GM18519 (cell line): ENCODE data around the gene GRIK4.

Experiments used
- ATAC-seq: cut with Tn5 transposase; IDR thresholded peaks from one replicate; pipeline ENCODE4 v1.9.1; 2021; ENCODE audit warnings: mild to moderate bottlenecking, moderate library complexity; ENCODE audit not compliant: unreplicated experiment, low FRiP score

The GRIK4 gene

GRCh38 chr11:120793150-120793549, 281.6 kb downstream of the GRIK4 start:
- no peak for ATAC-seq

DNA sequence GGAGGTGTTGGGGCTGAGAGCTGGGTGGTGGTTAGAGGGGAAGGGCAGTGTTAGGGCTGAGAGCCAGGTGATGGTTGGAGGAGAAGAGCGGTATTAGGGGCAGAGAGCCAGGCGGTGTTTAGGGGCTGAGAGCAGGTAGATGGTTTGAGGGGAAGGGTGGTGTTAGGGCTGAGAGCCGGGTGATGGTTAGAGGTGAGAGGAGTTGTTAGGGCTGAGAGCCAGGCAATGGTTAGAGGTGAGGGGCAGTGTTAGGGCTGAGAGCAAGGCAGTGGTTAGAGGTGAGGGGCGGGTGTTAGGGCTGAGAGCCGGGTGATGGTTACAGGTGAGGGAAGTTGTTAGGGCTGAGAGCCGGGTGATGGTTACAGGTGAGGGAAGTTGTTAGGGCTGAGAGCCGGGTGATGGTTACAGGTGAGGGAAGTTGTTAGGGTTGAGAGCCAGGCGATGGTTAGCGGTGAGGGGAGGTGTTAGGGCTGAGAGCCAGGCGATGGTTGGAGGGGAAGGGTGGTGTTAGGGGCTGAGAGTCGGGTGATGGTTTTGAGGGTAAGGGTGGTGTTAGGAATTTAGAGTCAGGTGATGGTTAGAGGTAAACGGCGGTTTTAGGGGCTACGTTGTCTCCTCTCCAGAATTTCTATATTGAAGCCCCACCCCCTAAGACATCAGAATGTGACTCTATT, 282.4 kb downstream of the GRIK4 start:
- no peak for ATAC-seq

GRCh38 chr11:120794748-120795147, 283.2 kb downstream of the GRIK4 start:
- ATAC-seq: no peak

GRCh38 chr11:120795185-120795584, 283.6 kb downstream of the GRIK4 start:
- ATAC-seq: no peak

DNA sequence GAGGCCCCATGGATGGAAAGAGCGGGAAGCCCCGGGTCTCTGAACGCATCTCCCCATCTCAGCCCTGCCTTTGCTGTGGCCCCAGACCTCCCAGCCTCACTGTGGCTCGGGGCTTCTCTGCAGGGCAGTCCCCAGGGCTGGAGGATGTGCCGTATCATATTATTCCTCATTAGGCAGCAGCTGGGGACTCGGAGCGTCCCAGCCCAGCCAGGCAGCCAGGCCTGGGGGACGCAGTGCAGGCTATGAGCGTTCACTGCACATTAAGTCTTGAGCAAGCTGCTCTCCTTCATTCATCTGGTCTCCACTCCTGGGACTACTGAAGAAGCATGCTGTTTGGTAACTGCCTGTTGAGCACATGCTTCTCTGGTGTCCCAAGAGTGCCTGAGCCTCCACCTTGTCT, 285.6 kb downstream of the GRIK4 start:
- no peak for ATAC-seq

DNA sequence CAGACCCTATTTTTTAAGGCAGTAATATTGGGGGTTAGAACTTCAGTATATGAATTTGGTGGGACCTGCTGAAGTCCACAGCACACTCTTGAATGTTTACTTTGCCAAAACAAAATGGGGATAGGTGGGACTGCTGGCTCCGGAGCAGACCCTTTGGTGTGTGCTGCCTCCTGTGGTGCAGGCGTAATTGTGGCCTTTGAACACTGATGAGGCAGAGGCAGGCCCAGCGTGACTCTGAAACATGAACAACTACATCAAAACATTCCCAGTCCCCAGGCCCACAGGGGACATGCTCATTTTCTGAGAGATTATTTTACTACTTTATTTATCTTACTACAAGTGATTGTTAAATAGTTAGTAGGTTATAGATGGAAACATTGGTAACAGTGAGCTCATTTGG, 287.3 kb downstream of the GRIK4 start:
- no peak for ATAC-seq

- ATAC-seq: no peak
Observed at GRCh38 chr11:120800206-120800605, 288.7 kb downstream of the GRIK4 start.

GRCh38 chr11:120801801-120802689, 290.5 kb downstream of the GRIK4 start:
- ATAC-seq: no peak

DNA sequence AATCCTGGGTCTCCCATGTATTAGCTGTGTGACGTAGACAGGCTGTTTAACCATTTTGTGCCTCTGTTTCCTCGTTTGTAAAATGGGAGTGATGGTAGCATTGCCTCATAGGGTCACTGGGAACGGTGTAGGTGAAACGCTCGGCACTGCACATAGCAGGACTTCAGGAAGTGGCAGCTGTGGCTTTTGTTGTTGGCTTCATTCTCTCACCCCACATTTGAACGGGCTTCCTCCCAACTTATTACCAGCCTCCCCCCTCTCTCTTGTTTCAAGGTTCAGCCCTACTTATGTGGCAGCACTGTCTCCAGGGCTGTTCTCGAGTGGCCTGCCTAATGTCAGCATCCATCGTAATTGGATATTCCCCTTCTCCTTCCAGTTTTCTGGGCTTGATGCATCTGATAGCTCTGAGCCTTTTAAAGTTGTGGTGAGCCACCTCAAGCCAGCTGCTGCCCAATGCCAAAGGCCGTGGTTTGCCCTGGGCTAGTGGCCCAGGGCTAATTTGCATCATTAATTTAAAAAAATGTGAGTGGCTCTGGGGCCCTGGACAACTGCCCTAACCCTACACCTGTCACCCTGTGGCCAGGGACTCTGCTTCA, 294.5 kb downstream of the GRIK4 start:
- ATAC-seq: no peak

- ATAC-seq: no peak
Observed at GRCh38 chr11:120807414-120808150, 296.0 kb downstream of the GRIK4 start.

- no peak for ATAC-seq
Observed at GRCh38 chr11:120808616-120809050, 297.1 kb downstream of the GRIK4 start.

- no peak for ATAC-seq
Observed at GRCh38 chr11:120810251-120810650, 298.7 kb downstream of the GRIK4 start.

DNA sequence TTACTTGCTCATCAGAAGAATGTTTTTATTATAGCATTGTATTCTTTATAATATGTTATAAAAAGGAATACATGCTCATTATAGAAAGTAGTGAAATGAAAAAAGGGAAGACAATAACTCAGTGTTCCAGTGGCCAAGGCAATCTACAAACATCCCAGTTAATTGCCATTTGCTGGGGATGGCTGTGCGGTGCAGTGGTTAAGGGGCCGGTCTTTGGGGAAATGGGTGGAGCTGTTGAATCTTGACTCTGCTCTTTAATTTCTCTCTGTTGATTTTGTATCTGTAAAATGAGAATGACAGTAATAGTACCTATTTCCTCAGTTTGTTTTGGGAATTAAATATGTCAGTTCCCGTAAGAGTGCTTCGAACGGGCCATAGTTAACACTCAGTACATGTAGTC, 299.7 kb downstream of the GRIK4 start:
- no peak for ATAC-seq

- ATAC-seq: no peak
Observed at GRCh38 chr11:120811731-120812130, 300.2 kb downstream of the GRIK4 start.

DNA sequence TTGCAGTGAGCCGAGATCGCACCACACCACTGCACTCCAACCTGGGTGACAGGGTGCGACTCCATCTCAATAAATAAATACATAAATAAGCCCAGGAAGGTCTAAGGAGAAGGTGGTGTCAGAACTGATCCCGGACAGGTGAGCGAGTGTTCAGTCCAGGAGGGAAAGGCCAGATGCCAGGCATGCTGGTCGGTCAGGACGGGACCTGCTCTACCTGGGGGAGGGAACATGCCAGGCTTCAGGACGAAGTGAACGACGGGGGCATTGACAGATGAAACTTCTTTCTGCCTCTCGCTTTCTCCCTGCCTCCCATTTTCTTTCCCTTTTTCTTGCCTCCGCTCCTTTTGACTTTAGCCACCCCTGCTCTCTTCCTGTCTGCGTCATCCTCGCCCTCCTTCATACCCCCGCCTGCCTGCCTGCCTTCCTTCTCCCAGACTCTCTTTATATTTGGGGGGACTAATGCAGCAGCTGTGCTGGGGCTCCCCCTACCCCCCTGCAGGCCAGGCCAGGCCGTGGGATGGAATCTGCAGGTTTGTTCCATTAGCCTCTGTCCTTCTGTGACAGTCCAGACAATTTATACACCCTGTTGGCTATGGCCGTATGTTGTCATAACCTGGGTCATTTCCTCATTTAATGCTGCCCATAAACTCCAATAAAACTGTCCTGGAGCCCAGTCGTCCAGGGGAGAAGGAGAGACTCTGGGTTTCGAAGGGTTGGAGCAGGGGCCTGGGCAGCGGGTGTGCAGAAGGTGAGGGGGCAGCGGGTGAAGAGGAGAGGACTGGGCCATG, 303.2 kb downstream of the GRIK4 start:
- no peak for ATAC-seq

DNA sequence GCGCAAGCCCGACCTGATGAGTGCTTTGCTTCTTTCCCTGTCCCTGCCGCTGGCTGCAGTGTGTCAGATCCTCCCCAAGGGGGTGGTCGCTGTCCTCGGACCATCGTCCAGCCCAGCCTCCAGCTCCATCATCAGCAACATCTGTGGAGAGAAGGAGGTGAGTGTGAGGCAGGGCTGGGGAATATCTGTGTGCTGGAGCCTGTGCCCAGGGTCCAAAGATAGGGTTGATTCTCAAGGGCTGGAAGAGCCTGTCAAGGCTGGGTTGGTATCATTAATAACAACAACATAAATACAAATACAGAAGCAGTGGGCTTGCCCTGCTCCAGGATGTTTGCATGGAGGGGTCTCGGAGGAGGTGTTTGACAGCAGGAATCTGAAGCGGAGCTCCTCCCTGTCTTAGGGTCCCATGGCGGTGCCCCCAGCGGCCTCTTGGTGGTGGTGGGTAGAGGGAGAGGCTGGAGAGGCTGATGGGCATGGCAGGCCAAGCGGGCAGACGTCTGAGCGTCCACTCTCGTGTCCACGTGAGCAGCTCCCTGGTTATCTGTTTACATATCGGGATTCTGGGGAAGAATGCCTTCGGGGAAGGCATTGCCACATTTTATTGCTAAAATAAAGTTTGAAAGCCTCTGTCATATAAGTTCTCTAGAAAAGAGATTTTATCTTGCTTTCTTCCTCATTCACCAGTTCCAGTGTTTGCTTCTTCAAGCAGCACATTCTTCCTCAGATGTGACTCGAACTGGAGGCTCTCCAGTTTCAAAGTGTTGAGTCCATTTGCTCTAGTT, 304.0 kb downstream of the GRIK4 start:
- ATAC-seq: no peak

DNA sequence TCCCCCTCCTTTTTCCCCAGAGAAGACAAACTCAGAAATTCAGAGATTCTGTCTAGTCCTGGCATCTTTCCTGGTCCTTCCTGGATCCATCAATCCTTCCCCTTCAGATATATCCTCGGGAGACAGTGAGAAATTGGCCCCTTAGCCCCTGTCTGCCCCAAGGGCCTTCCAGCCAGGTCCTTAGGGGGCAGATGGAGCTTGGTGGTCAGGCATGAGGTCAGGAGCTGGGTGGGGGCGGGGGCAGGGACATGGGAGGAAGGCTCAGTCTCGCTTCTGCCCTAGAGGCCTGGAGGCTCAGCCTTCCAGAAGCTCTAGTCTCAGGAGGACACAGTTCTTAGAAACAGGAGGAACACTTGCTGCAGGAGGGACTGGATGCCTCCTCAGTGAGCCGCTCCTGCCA, 304.6 kb downstream of the GRIK4 start:
- no peak for ATAC-seq

- no peak for ATAC-seq
Observed at GRCh38 chr11:120816711-120817110, 305.2 kb downstream of the GRIK4 start.

GRCh38 chr11:120817158-120817557, 305.6 kb downstream of the GRIK4 start:
- no peak for ATAC-seq
